H1 (cell line): ENCODE results near the gene USP6. TPM values are rescaled to one million over a fixed set of nuclear protein-coding genes. Genes with fewer than 3 reads are reported as not detected.
"Not testable (repeated sequence)": the region's sequence is repeated elsewhere in the genome, so short reads cannot be mapped to it uniquely, and the experiment has no call there.

Source experiments
- CTCF ChIA-PET: fragments of 300-600 bp; sonication (Branson Sonifier 250); formaldehyde crosslinking; loops from one replicate; lab custom pipeline; 2021; ENCODE audit not compliant: partially characterized antibody; lab: Charles Lee
- POLR2A ChIA-PET: fragments of 300-600 bp; sonication (Branson Sonifier 250); formaldehyde crosslinking; loops from one replicate; lab custom pipeline; 2021; ENCODE audit warnings: inconsistent platforms; ENCODE audit not compliant: partially characterized antibody; lab: Charles Lee
- DNase-seq, 2 experiments: peaks; one replicate each; pipeline versions ENCODE4 v3.0.0 to v3.0.0-alpha.2; 2010 to 2022; ENCODE audit warnings: low spot score in 2 of 2, low read depth in 1 of 2, mixed read lengths in 1 of 2
- FAIRE-seq: peaks from 2 replicates; lab custom pipeline; 2011; peaks lifted over from hg19 to GRCh38; lab: Jason Lieb, UNC
- H2AFZ ChIP-seq: 2 replicates; pipeline ENCODE4 v1.8.1; 2012; ENCODE audit warnings: low read length, inconsistent platforms
- H2AK5ac ChIP-seq: 2 replicates; pipeline ENCODE4 v1.6.1; 2013; ENCODE audit warnings: low read depth, low read length
- H2BK120ac ChIP-seq: replicated peaks from 2 replicates; pipeline ENCODE3; 2013; ENCODE audit warnings: low read depth, low read length, inconsistent platforms
- H2BK12ac ChIP-seq: 2 replicates; pipeline ENCODE4 v1.6.1; 2013; ENCODE audit warnings: low read depth, low read length
- H2BK15ac ChIP-seq: 2 replicates; pipeline ENCODE4 v1.6.1; 2013; ENCODE audit warnings: low read length
- H2BK20ac ChIP-seq: 2 replicates; pipeline ENCODE4 v1.6.1; 2013; ENCODE audit warnings: low read length
- H2BK5ac ChIP-seq: 2 replicates; pipeline ENCODE4 v1.6.1; 2013; ENCODE audit warnings: low read depth, low read length
- H3K14ac ChIP-seq: 2 replicates; pipeline ENCODE4 v1.6.1; 2013; ENCODE audit warnings: inconsistent platforms; ENCODE audit not compliant: insufficient read length
- H3K18ac ChIP-seq: 2 replicates; pipeline ENCODE4 v1.6.1; 2013; ENCODE audit warnings: low read length; ENCODE audit errors: extremely low read depth
- H3K23ac ChIP-seq: 2 replicates; pipeline ENCODE4 v1.6.1; 2013; ENCODE audit warnings: inconsistent platforms; ENCODE audit not compliant: insufficient read length
- H3K23me2 ChIP-seq: 2 replicates; pipeline ENCODE4 v1.6.1; 2013; ENCODE audit warnings: low read depth, low read length
- H3K27ac ChIP-seq: 2 replicates; pipeline ENCODE4 v1.6.1; 2011; ENCODE audit warnings: low read depth, low read length, inconsistent platforms
- H3K27me3 ChIP-seq, 4 experiments: replicated peaks in 1 of 4; 1 replicate in 1 of 4; 2 replicates in 3 of 4; pipeline versions ENCODE4 v1.6.1 to v1.8.1; 2011 to 2013; ENCODE audit warnings: low read length in 3 of 4, mild to moderate bottlenecking in 3 of 4, inconsistent platforms in 2 of 4, mixed read lengths in 2 of 4, moderate library complexity in 1 of 4; ENCODE audit not compliant: control insufficient read depth in 3 of 4, insufficient read depth in 3 of 4; ENCODE audit errors: extremely low read depth in 1 of 4
- H3K36me3 ChIP-seq, 4 experiments: 2 replicates each; pipeline versions ENCODE4 v1.6.1 to v1.8.1; 2011 to 2013; ENCODE audit warnings: mild to moderate bottlenecking in 4 of 4, low read length in 3 of 4, moderate library complexity in 2 of 4, control low read depth in 1 of 4, inconsistent platforms in 1 of 4; ENCODE audit not compliant: insufficient read depth in 4 of 4, control insufficient read depth in 2 of 4
- H3K4ac ChIP-seq: replicated peaks from 2 replicates; pipeline ENCODE3; 2013; ENCODE audit warnings: low read length, low read depth, mixed read lengths, inconsistent platforms; ENCODE audit not compliant: insufficient read length
- H3K4me1 ChIP-seq, 4 experiments: replicated peaks in 1 of 4; 1 replicate in 1 of 4; 2 replicates in 3 of 4; pipeline versions ENCODE4 v1.6.1 to v1.8.1; 2011 to 2013; ENCODE audit warnings: low read length in 3 of 4, inconsistent platforms in 2 of 4, mixed read lengths in 1 of 4; ENCODE audit not compliant: insufficient read depth in 4 of 4, control insufficient read depth in 3 of 4
- H3K4me2 ChIP-seq, 2 experiments: 2 replicates each; pipeline versions ENCODE4 v1.6.1 to v1.8.1; 2011 to 2013; ENCODE audit warnings: low read depth in 2 of 2, low read length in 2 of 2, control low read depth in 1 of 2, inconsistent platforms in 1 of 2, mild to moderate bottlenecking in 1 of 2; ENCODE audit not compliant: insufficient read depth in 1 of 2
- H3K4me3 ChIP-seq, 4 experiments: fragments of 200-600, 300-600 bp in 1 of 4; sonication (generic), shearing (Covaris generic), sonication (Bioruptor Twin) in 1 of 4; 2 replicates each; pipeline versions ENCODE4 v1.5.1 to v1.8.1; 2011 to 2016; ENCODE audit warnings: low read length in 4 of 4, low read depth in 3 of 4, control low read depth in 2 of 4, inconsistent platforms in 2 of 4, mild to moderate bottlenecking in 2 of 4, mixed read lengths in 1 of 4, moderate library complexity in 1 of 4; ENCODE audit not compliant: insufficient read depth in 2 of 4; ENCODE audit errors: extremely low read depth in 1 of 4
- H3K56ac ChIP-seq: replicated peaks from 2 replicates; pipeline ENCODE3; 2013; ENCODE audit warnings: low read depth, mild to moderate bottlenecking, mixed read lengths, low read length, inconsistent platforms; ENCODE audit not compliant: insufficient read length
- H3K79me1 ChIP-seq: 2 replicates; pipeline ENCODE4 v1.6.1; 2013; ENCODE audit warnings: low read depth, low read length, control low read depth
- H3K79me2 ChIP-seq, 2 experiments: 2 replicates each; pipeline versions ENCODE4 v1.6.1 to v1.8.1; 2012 to 2013; ENCODE audit warnings: low read length in 2 of 2, mild to moderate bottlenecking in 2 of 2, inconsistent platforms in 1 of 2; ENCODE audit not compliant: insufficient read depth in 2 of 2, control insufficient read depth in 1 of 2
- H3K9ac ChIP-seq, 4 experiments: replicated peaks in 1 of 4; 1 replicate in 1 of 4; 2 replicates in 3 of 4; pipeline versions ENCODE4 v1.6.1 to v1.8.1; 2011 to 2013; ENCODE audit warnings: low read depth in 3 of 4, low read length in 3 of 4, control low read depth in 2 of 4, mild to moderate bottlenecking in 2 of 4, moderate library complexity in 2 of 4, inconsistent platforms in 1 of 4; ENCODE audit errors: extremely low read depth in 1 of 4
- H3K9me3 ChIP-seq, 2 experiments: 2 replicates each; pipeline versions ENCODE4 v1.6.1 to v1.8.1; 2012 to 2013; ENCODE audit warnings: mild to moderate bottlenecking in 2 of 2, moderate library complexity in 2 of 2, control low read depth in 1 of 2, inconsistent platforms in 1 of 2, low read depth in 1 of 2, low read length in 1 of 2, mixed read lengths in 1 of 2; ENCODE audit not compliant: insufficient read depth in 2 of 2
- H4K20me1 ChIP-seq, 2 experiments: replicated peaks in 1 of 2; 2 replicates each; pipeline versions ENCODE3 to v1.8.1; 2011 to 2013; ENCODE audit warnings: inconsistent platforms in 2 of 2, low read length in 2 of 2, mild to moderate bottlenecking in 1 of 2; ENCODE audit not compliant: insufficient read depth in 2 of 2, control insufficient read depth in 1 of 2
- H4K5ac ChIP-seq: 2 replicates; pipeline ENCODE4 v1.6.1; 2013; ENCODE audit warnings: low read length, low read depth, mixed read lengths, inconsistent platforms; ENCODE audit not compliant: insufficient read length
- H4K8ac ChIP-seq: 2 replicates; pipeline ENCODE4 v1.8.0; 2013; ENCODE audit warnings: mild to moderate bottlenecking, moderate library complexity, low read length, inconsistent platforms; ENCODE audit not compliant: insufficient read depth; ENCODE audit errors: extremely low read depth
- H4K91ac ChIP-seq: replicated peaks from 2 replicates; pipeline ENCODE3; 2013; ENCODE audit warnings: low read length, mixed read lengths, inconsistent platforms; ENCODE audit not compliant: insufficient read length
- WGBS, 2 experiments: shearing (Covaris generic) in 1 of 2; methylation state at CpG; one replicate each; pipeline versions ENCODE4 v1.1.6 to v1.1.7; 2013 to 2015; ENCODE audit warnings: low lambda C conversion rate in 2 of 2, mixed read lengths in 2 of 2, inconsistent platforms in 1 of 2, low coverage in 1 of 2, missing lambda C conversion rate in 1 of 2; ENCODE audit not compliant: insufficient replicate concordance in 2 of 2, insufficient coverage in 1 of 2, insufficient read length in 1 of 2; ENCODE audit errors: extremely low coverage in 1 of 2, missing lambda C conversion rate in 1 of 2; 5-methylcytosine and 5-hydroxymethylcytosine counted together
- polyA plus RNA-seq, 7 experiments: library from polyadenylated mRNA; depleted of rRNA in 3 of 7; stranded (reverse) in 5 of 7; unstranded in 2 of 7; fragments of >200 nt in 5 of 7; fragments of 200-250 nt in 2 of 7; gene quantifications; 1 replicate in 5 of 7; 2 replicates in 1 of 7; 4 replicates in 1 of 7; pipeline versions ENCODE4 v1.2.1 to v1.2.3, GENCODE V29; 2011 to 2013; ENCODE audit warnings: missing spikeins in 2 of 7, mixed read lengths in 2 of 7
- total RNA-seq: library from RNA; stranded (reverse); fragmentation: NEBNext Ultra II Directional; extraction: Animal tissue kit (Norgen Biotek cat#: 25700); gene quantifications from 2 replicates; pipeline ENCODE4 v1.2.1, GENCODE V29; 2021

Gene USP6
- total and polyA plus RNA-seq, 2 of the 8 experiments (the other 6 are each of a cell fraction or from before 2014, with no cell fraction given): 0.08 to 0.32 TPM

GRCh38 chr17:5124125-5124760 lies 8.4 kb downstream of the USP6 start:
- 91% methylated on average over 5 of the region's 5 CpGs; no CpG with 5 or more reads in 1 of the 2 experiments for WGBS, 2 experiments
- H2BK15ac ChIP-seq, H4K91ac ChIP-seq, H3K18ac ChIP-seq, FAIRE-seq, H4K5ac ChIP-seq, H2BK120ac ChIP-seq, H3K9me3 ChIP-seq, H4K8ac ChIP-seq, H3K23me2 ChIP-seq, H3K27ac ChIP-seq, H3K4me3 ChIP-seq, H2AFZ ChIP-seq, H3K79me1 ChIP-seq, DNase-seq, H3K9ac ChIP-seq, H3K56ac ChIP-seq, H3K36me3 ChIP-seq, H3K14ac ChIP-seq, H4K20me1 ChIP-seq, H3K23ac ChIP-seq, POLR2A ChIA-PET, H3K4me2 ChIP-seq, H2BK5ac ChIP-seq, H3K4ac ChIP-seq, H3K79me2 ChIP-seq, H3K4me1 ChIP-seq, H2BK20ac ChIP-seq: not testable (repeated sequence)
- CTCF ChIA-PET: interaction anchor here (1.0 kb wide), 1 partner anchor 107 kb away, joined by 3 read pairs; no protein-coding TSS in a partner anchor
- peak overlapping the region; percentile 98; the same call in 1 of the 2 replicates for H2AK5ac ChIP-seq
- peak overlapping the region; percentile 71; the same call in 1 of the 2 replicates for H2BK12ac ChIP-seq
- H3K27me3 ChIP-seq: peaks cover 0 to 26% (median 14%) of the 10 kb centered on the region in 4 experiments; a peak in 6 of 7 replicates
